ENCODE data around the gene PTGS1.

PTGS1 gene

GRCh38 chr9:122372856-122373845 is 2.3 kb downstream of the PTGS1 start:
- no peaks in the 10 kb centered on the region for H3K9me3 ChIP-seq (replicated peaks; ENCODE audit: insufficient read depth, low read length)
- H3K4me3 ChIP-seq (ENCODE audit: low read length): no peak overlapping the region
- H3K79me2 ChIP-seq (ENCODE audit: low read length): no peaks in the 10 kb centered on the region
- no peaks in the 10 kb centered on the region for H3K9me2 ChIP-seq (replicated peaks; ENCODE audit: insufficient read depth, low read length)
- no peak for DNase-seq
- no peak overlapping the region for H3K4me2 ChIP-seq (ENCODE audit: low read depth, low read length)
- TF ChIP-seq, protein P1, sequence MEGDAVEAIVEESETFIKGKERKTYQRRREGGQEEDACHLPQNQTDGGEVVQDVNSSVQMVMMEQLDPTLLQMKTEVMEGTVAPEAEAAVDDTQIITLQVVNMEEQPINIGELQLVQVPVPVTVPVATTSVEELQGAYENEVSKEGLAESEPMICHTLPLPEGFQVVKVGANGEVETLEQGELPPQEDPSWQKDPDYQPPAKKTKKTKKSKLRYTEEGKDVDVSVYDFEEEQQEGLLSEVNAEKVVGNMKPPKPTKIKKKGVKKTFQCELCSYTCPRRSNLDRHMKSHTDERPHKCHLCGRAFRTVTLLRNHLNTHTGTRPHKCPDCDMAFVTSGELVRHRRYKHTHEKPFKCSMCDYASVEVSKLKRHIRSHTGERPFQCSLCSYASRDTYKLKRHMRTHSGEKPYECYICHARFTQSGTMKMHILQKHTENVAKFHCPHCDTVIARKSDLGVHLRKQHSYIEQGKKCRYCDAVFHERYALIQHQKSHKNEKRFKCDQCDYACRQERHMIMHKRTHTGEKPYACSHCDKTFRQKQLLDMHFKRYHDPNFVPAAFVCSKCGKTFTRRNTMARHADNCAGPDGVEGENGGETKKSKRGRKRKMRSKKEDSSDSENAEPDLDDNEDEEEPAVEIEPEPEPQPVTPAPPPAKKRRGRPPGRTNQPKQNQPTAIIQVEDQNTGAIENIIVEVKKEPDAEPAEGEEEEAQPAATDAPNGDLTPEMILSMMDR (IDR thresholded peaks at IDR 0.05; ENCODE audit: low read length): no peak
- TF ChIP-seq EZH2 (optimal IDR thresholded peaks at IDR 0.05; ENCODE audit: low read depth, low read length) (no peak), EZH2phosphoT487 (IDR thresholded peaks at IDR 0.05; ENCODE audit: low read length) (no peak)
- no peak overlapping the region for H3K27ac ChIP-seq (ENCODE audit: low read length)
- H3K9ac ChIP-seq (ENCODE audit: low read length): no peak overlapping the region
- H3K27me3 ChIP-seq (replicated peaks; ENCODE audit: insufficient read depth, low read length): peaks cover 6% of the 10 kb centered on the region
- peaks cover 12% of the 10 kb centered on the region; the same call in 1 of the 2 replicates for H3K4me1 ChIP-seq (ENCODE audit: low read length)
- H3K36me3 ChIP-seq (replicated peaks; ENCODE audit: insufficient read depth, low read length): no peaks in the 10 kb centered on the region
- H2AFZ ChIP-seq (ENCODE audit: low read length): no peak overlapping the region
- H4K20me1 ChIP-seq (ENCODE audit: insufficient read depth, low read length): no peaks in the 10 kb centered on the region
- H3F3A ChIP-seq (ENCODE audit: insufficient read depth, low read length): no peaks in the 10 kb centered on the region; the same call in 1 of the 2 replicates

DNA sequence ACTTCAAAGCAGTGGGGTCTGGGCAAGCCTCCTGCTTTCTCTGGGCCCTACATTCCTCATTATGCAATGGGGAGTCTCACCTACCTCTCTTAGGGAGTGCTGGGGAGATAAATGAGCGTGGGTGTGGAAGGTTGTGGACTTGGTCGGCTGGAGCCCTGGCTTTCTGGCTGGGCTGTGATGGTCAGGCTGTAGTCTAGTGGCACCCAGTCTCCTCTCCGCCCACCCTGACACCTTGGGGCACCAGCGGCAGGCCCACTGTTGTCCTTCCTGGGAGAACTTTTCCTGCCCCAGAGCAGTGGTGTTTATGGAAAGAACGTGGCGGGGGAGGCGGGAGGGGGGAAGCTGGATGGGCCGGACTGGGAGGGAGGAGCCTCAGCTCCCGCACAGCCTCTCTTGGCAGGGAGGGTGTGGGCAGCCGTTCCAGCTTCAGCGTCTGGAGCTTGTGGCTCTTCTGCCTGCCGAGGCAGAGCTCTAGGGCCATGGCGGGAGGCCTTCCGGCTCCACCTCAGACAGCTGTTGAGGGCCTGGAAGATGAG is 4.1 kb downstream of the PTGS1 start:
- Histone ChIP-seq H3K27ac (ENCODE audit: low read length) (no peak overlapping the region), H2AFZ (ENCODE audit: low read length) (no peak overlapping the region)

DNA sequence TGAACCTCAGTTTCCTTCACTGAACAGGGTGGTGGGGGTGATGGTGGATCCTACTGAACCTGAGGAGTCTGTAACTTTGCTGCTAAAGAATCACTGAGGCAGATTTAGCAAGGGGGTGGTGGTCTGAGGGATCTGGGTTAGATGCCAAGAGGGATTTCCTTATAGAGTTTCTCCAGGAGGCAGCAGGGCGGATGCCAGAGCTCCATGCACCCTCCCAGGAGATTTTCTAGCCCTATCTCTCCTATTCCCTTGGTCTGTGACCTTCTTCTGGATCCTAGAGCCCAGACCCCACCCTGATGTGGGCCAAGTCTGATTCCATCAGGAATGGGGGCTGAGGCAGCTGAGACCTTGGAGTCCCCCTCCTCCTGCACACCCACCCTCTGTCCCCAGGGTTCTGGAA is 6.0 kb downstream of the PTGS1 start:
- no peaks in the 10 kb centered on the region for H3K4me1 ChIP-seq (ENCODE audit: low read length)
- TF ChIP-seq EZH2 (optimal IDR thresholded peaks at IDR 0.05; ENCODE audit: low read depth, low read length): no peak
- TF ChIP-seq, protein P1 (IDR thresholded peaks at IDR 0.05; ENCODE audit: low read length): no peak
- no peak for TF ChIP-seq EZH2phosphoT487 (IDR thresholded peaks at IDR 0.05; ENCODE audit: low read length)
- no peak for DNase-seq
- H3K9me2 ChIP-seq (replicated peaks; ENCODE audit: insufficient read depth, low read length): no peaks in the 10 kb centered on the region
- no peak overlapping the region for H3K4me3 ChIP-seq (ENCODE audit: low read length)
- no peaks in the 10 kb centered on the region; the same call in 1 of the 2 replicates for H3K27me3 ChIP-seq (replicated peaks; ENCODE audit: insufficient read depth, low read length)
- no peaks in the 10 kb centered on the region for H3K9me3 ChIP-seq (replicated peaks; ENCODE audit: insufficient read depth, low read length)
- H3K27ac ChIP-seq (ENCODE audit: low read length): no peak overlapping the region
- H3K36me3 ChIP-seq (replicated peaks; ENCODE audit: insufficient read depth, low read length): no peaks in the 10 kb centered on the region
- H4K20me1 ChIP-seq (ENCODE audit: insufficient read depth, low read length): no peaks in the 10 kb centered on the region
- no peak overlapping the region for H3K4me2 ChIP-seq (ENCODE audit: low read depth, low read length)
- no peak overlapping the region for H2AFZ ChIP-seq (ENCODE audit: low read length)
- H3K79me2 ChIP-seq (ENCODE audit: low read length): no peaks in the 10 kb centered on the region
- H3K9ac ChIP-seq (ENCODE audit: low read length): no peak overlapping the region
- no peaks in the 10 kb centered on the region for H3F3A ChIP-seq (ENCODE audit: insufficient read depth, low read length)

More for the DNA sequence above, 4.1 kb downstream of the PTGS1 start:
- H3K27me3 ChIP-seq (replicated peaks; ENCODE audit: insufficient read depth, low read length): peaks cover 6% of the 10 kb centered on the region
- no peak overlapping the region for H3K4me2 ChIP-seq (ENCODE audit: low read depth, low read length)
- no peaks in the 10 kb centered on the region for H3K36me3 ChIP-seq (replicated peaks; ENCODE audit: insufficient read depth, low read length)
- no peak for DNase-seq
- TF ChIP-seq, protein P1 (IDR thresholded peaks at IDR 0.05; ENCODE audit: low read length): no peak
- TF ChIP-seq EZH2 (optimal IDR thresholded peaks at IDR 0.05; ENCODE audit: low read depth, low read length) (no peak), EZH2phosphoT487 (IDR thresholded peaks at IDR 0.05; ENCODE audit: low read length) (no peak)
- no peak overlapping the region for H3K9ac ChIP-seq (ENCODE audit: low read length)
- no peaks in the 10 kb centered on the region for H3K9me3 ChIP-seq (replicated peaks; ENCODE audit: insufficient read depth, low read length)
- no peaks in the 10 kb centered on the region; the same call in 1 of the 2 replicates for H3F3A ChIP-seq (ENCODE audit: insufficient read depth, low read length)
- no peak overlapping the region for H3K4me3 ChIP-seq (ENCODE audit: low read length)
- no peaks in the 10 kb centered on the region for H4K20me1 ChIP-seq (ENCODE audit: insufficient read depth, low read length)
- H3K4me1 ChIP-seq (ENCODE audit: low read length): peaks cover 12% of the 10 kb centered on the region; the same call in 1 of the 2 replicates
- H3K79me2 ChIP-seq (ENCODE audit: low read length): no peaks in the 10 kb centered on the region
- no peaks in the 10 kb centered on the region for H3K9me2 ChIP-seq (replicated peaks; ENCODE audit: insufficient read depth, low read length)

All from MM.1S (cell line).